A549 (cell line): ENCODE results near the gene EPB42.

ENCODE experiments used
- CEBPB ChIP-seq, 2 experiments: fragments of >200 bp in 1 of 2; sonication (Bioruptor Twin) in 1 of 2; formaldehyde crosslinking in 1 of 2; IDR thresholded peaks; 2 replicates each; pipeline ENCODE4 v1.6.1; 2012 to 2016
- CHD2 ChIP-seq: fragments of 150-350 bp; IDR thresholded peaks from 2 replicates; pipeline ENCODE4 v1.6.1; 2014; ENCODE audit warnings: low read length; ENCODE audit not compliant: partially characterized antibody
- CHD4 ChIP-seq: fragments of 200-600 bp; sonication (generic); IDR thresholded peaks from 2 replicates; pipeline ENCODE4 v1.6.1; 2016; ENCODE audit warnings: antibody characterized with exemption, mild to moderate bottlenecking, borderline replicate concordance
- CTCF ChIP-seq: fragments of >200 bp; sonication (Bioruptor Twin); formaldehyde crosslinking; IDR thresholded peaks from 3 replicates; pipeline ENCODE4 v1.5.1; 2016
- EP300 ChIP-seq, 2 experiments: fragments of >200 bp; sonication (Bioruptor Twin); formaldehyde crosslinking; IDR thresholded peaks; 2 replicates in 1 of 2; 3 replicates in 1 of 2; pipeline ENCODE4 v1.6.1; 2016 to 2017
- HMGXB4 ChIP-seq: fragments of 250-450 bp; sonication (Bioruptor Pico); IDR thresholded peaks from 2 replicates; pipeline ENCODE4 v1.5.0; 2021; ENCODE audit warnings: mild to moderate bottlenecking, moderate library complexity, borderline replicate concordance
- MYC ChIP-seq: IDR thresholded peaks from 2 replicates; pipeline ENCODE4 v1.6.1; 2012; ENCODE audit warnings: mild to moderate bottlenecking, inconsistent platforms, low read length, improper control_type of control experiment, borderline replicate concordance
- POLR2A ChIP-seq: IDR thresholded peaks from 2 replicates; pipeline ENCODE4 v1.6.1; 2012; ENCODE audit warnings: mild to moderate bottlenecking, low read length
- RAD21 ChIP-seq, 2 experiments: fragments of >200 bp in 1 of 2; sonication (Bioruptor Twin) in 1 of 2; formaldehyde crosslinking in 1 of 2; IDR thresholded peaks in 1 of 2; conservative IDR thresholded peaks in 1 of 2; 2 replicates in 1 of 2; 3 replicates in 1 of 2; pipeline ENCODE4 v1.6.1; 2012 to 2018; ENCODE audit warnings: inconsistent platforms in 1 of 2
- REST ChIP-seq: fragments of 200-600 bp; sonication (generic); IDR thresholded peaks from 2 replicates; pipeline ENCODE4 v1.6.1; 2016; ENCODE audit warnings: antibody characterized with exemption, mild to moderate bottlenecking, moderate library complexity
- RFX5 ChIP-seq: fragments of 450-650 bp; IDR thresholded peaks from 2 replicates; pipeline ENCODE4 v1.7.1; 2014; ENCODE audit warnings: antibody characterized with exemption, mild to moderate bottlenecking, moderate library complexity
- SMC3 ChIP-seq: fragments of >200 bp; sonication (Bioruptor Twin); formaldehyde crosslinking; IDR thresholded peaks from 3 replicates; pipeline ENCODE4 v1.6.1; 2018; ENCODE audit warnings: inconsistent platforms

GRCh38 chr15:43255376-43255775 lies 34.6 kb upstream of the EPB42 start:
- TF ChIP-seq CTCF (no peak), RAD21 (conservative IDR thresholded peaks at IDR 0.05 in 1 of 2, IDR thresholded peaks at IDR 0.05 in 1 of 2) (no peak), POLR2A (no peak), REST (no peak), SMC3 (no peak), RFX5 (no peak), HMGXB4 (CRISPR knock-in tag) (no peak), MYC (no peak), CHD4 (no peak), CEBPB (IDR thresholded peaks at IDR 0.05) (no peak), EP300 (IDR thresholded peaks at IDR 0.05) (no peak), CHD2 (no peak)
